ENCODE measurements around the gene PPM1L.

- TF ChIP-seq CTCF (IDR thresholded peaks at IDR 0.05): no peak
- no peak for TF ChIP-seq EZH2 (IDR thresholded peaks at IDR 0.05; ENCODE audit: borderline replicate concordance, insufficient read depth, low read depth, low read length, poor library complexity, severe bottlenecking)
Observed at GRCh38 chr3:160852856-160853255, 96.8 kb downstream of the PPM1L start.

All from B cell (primary cell).